ENCODE measurements around the gene JCAD. TPM values are rescaled to one million over a fixed set of nuclear protein-coding genes. Genes with fewer than 3 reads are reported as not detected.

Gene JCAD
- total and polyA plus RNA-seq, 2 of the 8 experiments (the other 6 are each of a cell fraction or from before 2014, with no cell fraction given) = 0.56 to 5.2 TPM

DNA sequence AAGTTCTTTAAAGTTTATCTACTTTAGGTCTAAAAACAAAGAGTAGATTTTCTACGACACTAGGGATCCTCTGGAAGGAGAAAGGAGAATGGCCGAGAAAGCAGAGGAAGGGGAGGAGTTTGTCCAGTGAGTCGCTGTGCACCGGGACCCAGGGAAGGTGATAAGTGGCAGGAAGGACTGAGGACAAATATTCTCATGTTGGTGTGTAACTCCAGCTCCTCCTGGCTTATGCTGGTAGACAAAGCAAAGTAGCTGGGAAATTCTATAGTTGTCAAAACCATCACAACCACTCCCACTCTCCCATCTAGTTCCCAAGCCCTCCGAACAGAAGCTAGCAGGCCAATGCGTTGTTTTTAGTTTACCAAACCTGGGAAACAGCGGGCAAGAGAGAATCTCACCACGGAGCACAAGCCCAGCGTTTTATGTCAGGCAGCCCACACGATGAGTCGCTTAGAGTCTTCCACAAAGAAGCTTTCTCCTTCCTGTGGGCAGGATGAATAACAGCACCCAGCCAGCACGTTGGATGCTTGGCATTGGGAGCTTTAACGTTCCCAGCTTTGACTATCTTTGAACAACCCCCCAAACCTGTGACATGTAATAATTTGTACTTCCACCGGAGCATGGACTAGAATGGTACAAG lies 32.9 kb upstream of the JCAD start:
- Histone ChIP-seq H2AK5ac (ENCODE audit: low read depth, low read length) (no peak overlapping the region), H2BK120ac (replicated peaks; ENCODE audit: low read depth, low read length) (no peak overlapping the region), H2BK15ac (ENCODE audit: low read length) (no peak overlapping the region), H3K4ac (replicated peaks; ENCODE audit: insufficient read length, low read depth, low read length) (no peak overlapping the region), H3K56ac (replicated peaks; ENCODE audit: insufficient read length, low read depth, low read length) (no peak overlapping the region), H4K5ac (ENCODE audit: insufficient read length, low read depth, low read length) (no peak overlapping the region), H3K23ac (ENCODE audit: insufficient read length) (no peak overlapping the region), H3K23me2 (ENCODE audit: low read depth, low read length) (no peaks in the 10 kb centered on the region), H3K14ac (ENCODE audit: insufficient read length) (no peak overlapping the region), H3K4me2 (ENCODE audit: insufficient read depth in 1 of 2, low read depth in 2 of 2, low read length in 2 of 2) (no peak overlapping the region), H4K91ac (replicated peaks; ENCODE audit: insufficient read length, low read length) (no peak overlapping the region), H3K36me3 (ENCODE audit: control insufficient read depth in 2 of 4, insufficient read depth in 4 of 4, low read length in 3 of 4) (no peaks in the 10 kb centered on the region), H3K27ac (ENCODE audit: low read depth, low read length) (no peak overlapping the region), H3K27me3 (replicated peaks in 1 of 4; ENCODE audit: control insufficient read depth in 3 of 4, extremely low read depth in 1 of 4, insufficient read depth in 3 of 4, low read length in 3 of 4) (no peaks in the 10 kb centered on the region; a peak in 1 of 7 replicates), H3K18ac (ENCODE audit: extremely low read depth, low read length) (no peak overlapping the region), H4K20me1 (replicated peaks in 1 of 2; ENCODE audit: control insufficient read depth in 1 of 2, insufficient read depth in 2 of 2, low read length in 2 of 2) (no peaks in the 10 kb centered on the region), H3K79me1 (ENCODE audit: low read depth, low read length) (no peaks in the 10 kb centered on the region), H2BK12ac (ENCODE audit: low read depth, low read length) (0 out of 2 replicates have a peak overlapping the region, but pooled peaks have one; percentile 41), H3K79me2 (ENCODE audit: control insufficient read depth in 1 of 2, insufficient read depth in 2 of 2, low read length in 2 of 2) (no peaks in the 10 kb centered on the region), H4K8ac (ENCODE audit: extremely low read depth, insufficient read depth, low read length) (no peak overlapping the region), H3K9me3 (ENCODE audit: insufficient read depth in 2 of 2, low read depth in 1 of 2, low read length in 1 of 2) (no peaks in the 10 kb centered on the region), H2BK5ac (ENCODE audit: low read depth, low read length) (no peak overlapping the region), H2BK20ac (ENCODE audit: low read length) (no peak overlapping the region), H3K9ac (replicated peaks in 1 of 4; ENCODE audit: extremely low read depth in 1 of 4, low read depth in 3 of 4, low read length in 3 of 4) (no peak overlapping the region), H2AFZ (ENCODE audit: low read length) (0 out of 2 replicates have a peak overlapping the region, but pooled peaks have one; percentile 34), H3K4me1 (replicated peaks in 1 of 4; ENCODE audit: control insufficient read depth in 3 of 4, insufficient read depth in 4 of 4, low read length in 3 of 4) (0 out of 7 replicates have a peak, but pooled peaks cover 0 to 3% (median 1%) of the 10 kb centered on the region in 4 experiments), H3K4me3 (ENCODE audit: extremely low read depth in 1 of 4, insufficient read depth in 2 of 4, low read depth in 3 of 4, low read length in 4 of 4) (no peak overlapping the region)
- WGBS, 2 experiments (ENCODE audit: extremely low coverage in 1 of 2, insufficient coverage in 1 of 2, insufficient read length in 1 of 2, insufficient replicate concordance in 2 of 2, low coverage in 1 of 2, low lambda C conversion rate in 2 of 2, missing lambda C conversion rate in 1 of 2) = 86% methylated on average over 12 of the region's 14 CpGs; no CpG with 5 or more reads in 1 of the 2 experiments
- ChIA-PET CTCF (ENCODE audit: partially characterized antibody) (interaction anchor here (0.6 to 1.9 kb wide), 5 partner anchors 17 to 112 kb away, joined by 3 to 5 read pairs (median 3); no protein-coding TSS in a partner anchor), POLR2A (ENCODE audit: partially characterized antibody) (interaction anchor here (1.7 kb wide), 1 partner anchor 12 kb away, joined by 4 read pairs; no protein-coding TSS in a partner anchor)
- FAIRE-seq (no peak), DNase-seq (ENCODE audit: low read depth in 1 of 2, low spot score in 2 of 2) (no peak)
- TF ChIP-seq POLR2A (IDR thresholded peaks at IDR 0.05; ENCODE audit: control extremely low read depth in 1 of 2, low read depth in 2 of 2, low read length in 2 of 2) (no peak), SIX5 (IDR thresholded peaks at IDR 0.05; ENCODE audit: low read depth, low read length) (no peak), RBBP5 (IDR thresholded peaks at IDR 0.05; ENCODE audit: borderline replicate concordance, low read depth, low read length) (no peak), KDM1A (IDR thresholded peaks at IDR 0.05; ENCODE audit: borderline replicate concordance, low read length) (no peak)
- TF ChIP-seq, protein P1, sequence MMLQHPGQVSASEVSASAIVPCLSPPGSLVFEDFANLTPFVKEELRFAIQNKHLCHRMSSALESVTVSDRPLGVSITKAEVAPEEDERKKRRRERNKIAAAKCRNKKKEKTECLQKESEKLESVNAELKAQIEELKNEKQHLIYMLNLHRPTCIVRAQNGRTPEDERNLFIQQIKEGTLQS (IDR thresholded peaks at IDR 0.05; ENCODE audit: insufficient read depth, low read depth, low read length) = no peak
